Activated CD4-positive, alpha-beta T cell treated with anti-CD3 and anti-CD28 coated beads, Interleukin-2, Interleukin-6, amounts not matched to agents 100 ng/mL and 50 ng/mL, durations not matched to agents 16 hours and 8 hours (primary cell): Measurements from ENCODE around the gene ZSCAN5A.
"Not testable (repeated sequence)": the region's sequence is repeated elsewhere in the genome, so short reads cannot be mapped to it uniquely, and the experiment has no call there.

Experiments used
- DNase-seq: peaks from one replicate; pipeline ENCODE4 v3.0.0-alpha.2; 2020

The ZSCAN5A gene

GRCh38 chr19:56314018-56314380 is 640 bp downstream of the ZSCAN5A start:
- DNase-seq = no peak

- peak; percentile 37 for DNase-seq
These were observed 1.6 kb downstream of the ZSCAN5A start for GRCh38 chr19:56312787-56313657.

GRCh38 chr19:56312342-56312741 is 2.3 kb downstream of the ZSCAN5A start:
- no peak for DNase-seq

- DNase-seq = no peak
These were observed 4.2 kb downstream of the ZSCAN5A start for GRCh38 chr19:56310462-56310861.

- DNase-seq = peak; percentile 56
These were observed 5.0 kb downstream of the ZSCAN5A start for GRCh38 chr19:56309511-56310185.

GRCh38 chr19:56308792-56309191 is 5.8 kb downstream of the ZSCAN5A start:
- DNase-seq = no peak

- DNase-seq = not testable (repeated sequence)
These were observed 7.6 kb downstream of the ZSCAN5A start for GRCh38 chr19:56307062-56307461.

- no peak for DNase-seq
These were observed 8.6 kb downstream of the ZSCAN5A start for GRCh38 chr19:56306016-56306415.

- no peak for DNase-seq
These were observed 10.4 kb downstream of the ZSCAN5A start for GRCh38 chr19:56304243-56304642.

- no peak for DNase-seq
These were observed 12.6 kb downstream of the ZSCAN5A start for GRCh38 chr19:56301886-56302620.

GRCh38 chr19:56301155-56301554 is 13.5 kb downstream of the ZSCAN5A start:
- DNase-seq = no peak

- no peak for DNase-seq
These were observed 15.0 kb downstream of the ZSCAN5A start for GRCh38 chr19:56299688-56300087.

GRCh38 chr19:56297010-56297409 is 17.6 kb downstream of the ZSCAN5A start:
- no peak for DNase-seq

GRCh38 chr19:56295531-56296455 is 18.8 kb downstream of the ZSCAN5A start:
- no peak for DNase-seq

- no peak for DNase-seq
These were observed 20.1 kb downstream of the ZSCAN5A start for GRCh38 chr19:56294549-56294948.

- DNase-seq = no peak
These were observed 22.8 kb downstream of the ZSCAN5A start for GRCh38 chr19:56291867-56292266.

- DNase-seq = no peak
These were observed 24.5 kb downstream of the ZSCAN5A start for GRCh38 chr19:56290104-56290503.

GRCh38 chr19:56284746-56285145 is 29.9 kb downstream of the ZSCAN5A start:
- DNase-seq = no peak

- no peak for DNase-seq
These were observed 31.8 kb downstream of the ZSCAN5A start for GRCh38 chr19:56282809-56283208.

GRCh38 chr19:56273563-56274117 is 41.0 kb downstream of the ZSCAN5A start:
- no peak for DNase-seq

GRCh38 chr19:56272161-56272798 is 42.4 kb downstream of the ZSCAN5A start, which contains the start of gene EDDM13:
Gene EDDM13, plus strand, starts transcription at chr19:56272748. Its CDS starts 87 bp downstream, at chr19:56272835.
- DNase-seq = no peak
